ENCODE results near the gene KIAA1217. TPM values are rescaled to one million over a fixed set of nuclear protein-coding genes. Genes with fewer than 3 reads are reported as not detected.

Gene KIAA1217
- total RNA-seq, 4 donors from 2014 or later: 12.7 to 156 (median 34.8) TPM

DNA sequence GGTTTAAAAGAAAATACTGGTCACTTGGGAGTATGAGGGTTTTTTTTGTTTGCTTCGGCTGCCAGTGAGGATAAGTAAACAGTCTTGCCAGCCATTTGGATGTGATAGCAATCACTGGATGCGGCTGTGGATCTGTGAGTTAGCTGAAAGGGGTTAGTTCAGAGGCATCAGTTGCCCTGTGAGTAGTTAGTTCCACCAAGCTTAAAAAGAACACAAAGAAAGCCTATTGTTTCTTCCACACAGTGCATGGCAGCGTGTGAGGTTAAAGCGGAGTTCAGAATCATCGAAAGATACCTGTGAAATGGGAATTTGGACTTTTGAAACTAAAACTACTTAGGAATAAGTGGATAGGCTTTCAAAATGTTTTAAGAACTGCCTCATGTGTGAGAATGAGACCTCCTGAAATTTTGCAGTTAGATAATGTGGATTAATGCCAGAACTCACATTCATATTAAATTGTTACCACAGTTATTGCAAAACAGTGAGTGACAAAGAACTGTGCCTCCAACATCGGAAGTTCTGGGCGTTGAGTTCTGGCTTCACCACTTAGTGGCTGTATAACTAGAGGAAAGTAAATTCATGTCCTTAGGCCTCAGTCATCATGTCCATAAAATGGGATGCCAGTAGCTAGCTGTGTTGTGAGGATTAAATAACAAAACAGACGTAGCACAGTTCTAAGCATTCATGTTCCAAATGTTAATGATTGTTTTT is 31.3 kb downstream of the KIAA1217 start:
- no peak for ATAC-seq (ENCODE audit: low FRiP score)
- DNase-seq (ENCODE audit: low spot score): no peak
- TF ChIP-seq, protein P1, sequence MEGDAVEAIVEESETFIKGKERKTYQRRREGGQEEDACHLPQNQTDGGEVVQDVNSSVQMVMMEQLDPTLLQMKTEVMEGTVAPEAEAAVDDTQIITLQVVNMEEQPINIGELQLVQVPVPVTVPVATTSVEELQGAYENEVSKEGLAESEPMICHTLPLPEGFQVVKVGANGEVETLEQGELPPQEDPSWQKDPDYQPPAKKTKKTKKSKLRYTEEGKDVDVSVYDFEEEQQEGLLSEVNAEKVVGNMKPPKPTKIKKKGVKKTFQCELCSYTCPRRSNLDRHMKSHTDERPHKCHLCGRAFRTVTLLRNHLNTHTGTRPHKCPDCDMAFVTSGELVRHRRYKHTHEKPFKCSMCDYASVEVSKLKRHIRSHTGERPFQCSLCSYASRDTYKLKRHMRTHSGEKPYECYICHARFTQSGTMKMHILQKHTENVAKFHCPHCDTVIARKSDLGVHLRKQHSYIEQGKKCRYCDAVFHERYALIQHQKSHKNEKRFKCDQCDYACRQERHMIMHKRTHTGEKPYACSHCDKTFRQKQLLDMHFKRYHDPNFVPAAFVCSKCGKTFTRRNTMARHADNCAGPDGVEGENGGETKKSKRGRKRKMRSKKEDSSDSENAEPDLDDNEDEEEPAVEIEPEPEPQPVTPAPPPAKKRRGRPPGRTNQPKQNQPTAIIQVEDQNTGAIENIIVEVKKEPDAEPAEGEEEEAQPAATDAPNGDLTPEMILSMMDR (IDR thresholded peaks at IDR 0.05): no peak

DNA sequence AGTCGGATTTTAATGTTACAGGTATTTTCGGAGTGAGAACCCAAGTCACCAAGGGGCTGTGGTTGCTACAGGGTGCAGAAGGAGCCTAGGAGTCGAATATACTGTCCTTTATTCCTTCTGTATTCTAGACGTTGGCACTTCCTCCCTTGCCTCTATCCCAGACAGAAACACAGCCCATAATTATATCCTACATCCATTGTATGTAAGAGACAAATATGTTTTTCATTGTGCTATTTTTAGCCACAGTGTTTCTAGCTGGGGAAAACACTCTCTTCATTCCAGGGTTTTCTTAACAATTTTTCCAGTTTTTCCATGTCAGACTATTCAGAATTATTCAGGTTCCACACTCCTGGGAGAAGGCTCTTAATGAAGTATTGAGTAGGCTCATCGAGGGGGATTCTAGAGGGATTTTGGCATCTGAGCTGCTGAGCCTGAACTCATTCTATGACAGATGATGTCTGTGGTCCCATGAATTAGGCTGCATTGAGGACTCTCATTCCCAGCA is 32.6 kb downstream of the KIAA1217 start:
- ATAC-seq (ENCODE audit: low FRiP score): no peak
- TF ChIP-seq, protein P1 (IDR thresholded peaks at IDR 0.05): no peak

DNA sequence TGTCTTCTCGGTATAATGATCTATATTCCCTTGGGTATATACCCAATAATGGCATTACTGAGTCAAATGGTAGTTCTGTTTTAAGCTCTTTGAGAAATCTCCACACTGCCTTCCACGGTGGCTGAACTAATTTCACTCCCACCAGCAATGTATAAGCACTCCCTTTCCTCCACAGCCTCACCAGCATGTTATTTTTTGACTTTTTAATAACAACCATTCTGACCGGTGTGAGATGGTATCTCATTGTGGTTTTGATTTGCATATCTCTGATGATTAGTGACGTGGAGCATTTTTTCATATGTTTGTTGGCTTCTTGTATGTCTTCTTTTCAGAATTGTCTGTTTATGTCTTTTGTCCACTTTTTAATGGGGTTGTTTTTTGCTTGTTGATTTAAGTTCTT is 33.6 kb downstream of the KIAA1217 start:
- no peak for DNase-seq (ENCODE audit: low spot score)
- TF ChIP-seq, protein P1 (IDR thresholded peaks at IDR 0.05): no peak
- ATAC-seq (ENCODE audit: low FRiP score): no peak

More for the DNA sequence above, 32.6 kb downstream of the KIAA1217 start:
- DNase-seq (ENCODE audit: low spot score): no peak

DNA sequence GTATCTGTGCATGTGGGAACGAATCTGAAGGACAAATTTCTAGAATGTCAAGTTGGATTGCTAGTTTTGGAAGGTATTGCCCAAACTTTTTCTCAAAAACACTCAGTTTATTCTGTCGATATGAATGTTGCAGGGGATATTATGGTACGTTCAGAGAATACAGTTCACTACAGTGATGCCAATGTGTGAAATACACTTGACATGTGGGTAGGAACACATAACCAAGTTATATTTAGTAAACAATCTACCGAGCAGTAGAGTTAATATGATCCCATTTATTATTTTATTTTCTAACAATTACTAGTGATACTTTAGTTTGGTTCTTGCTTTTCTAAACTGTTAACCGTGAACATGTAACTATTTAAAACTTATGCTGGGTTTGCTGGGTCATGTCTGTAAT is 37.4 kb downstream of the KIAA1217 start:
- no peak for DNase-seq (ENCODE audit: low spot score)
- no peak for ATAC-seq (ENCODE audit: low FRiP score)
- TF ChIP-seq, protein P1 (IDR thresholded peaks at IDR 0.05): no peak

DNA sequence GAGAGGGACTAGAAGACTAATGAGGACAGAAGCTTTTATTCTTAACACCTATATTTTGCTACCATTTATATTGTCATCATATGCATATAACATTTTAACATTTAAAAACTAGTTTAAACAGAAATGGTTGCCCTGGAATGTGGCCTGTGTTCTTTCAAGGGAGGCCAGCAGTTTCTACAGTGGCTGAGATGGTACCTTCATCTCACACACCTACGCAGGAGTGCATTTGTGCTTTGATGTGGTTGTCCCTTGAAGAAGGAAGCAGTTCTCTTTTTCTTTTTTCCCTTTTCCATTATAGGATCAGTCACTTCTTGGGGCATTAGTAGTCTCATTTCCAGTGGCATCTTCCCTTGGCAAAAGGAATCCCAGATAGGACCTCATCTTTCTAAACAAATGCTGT is 38.9 kb downstream of the KIAA1217 start:
- ATAC-seq (ENCODE audit: low FRiP score): no peak
- DNase-seq (ENCODE audit: low spot score): no peak
- TF ChIP-seq, protein P1 (IDR thresholded peaks at IDR 0.05): no peak

DNA sequence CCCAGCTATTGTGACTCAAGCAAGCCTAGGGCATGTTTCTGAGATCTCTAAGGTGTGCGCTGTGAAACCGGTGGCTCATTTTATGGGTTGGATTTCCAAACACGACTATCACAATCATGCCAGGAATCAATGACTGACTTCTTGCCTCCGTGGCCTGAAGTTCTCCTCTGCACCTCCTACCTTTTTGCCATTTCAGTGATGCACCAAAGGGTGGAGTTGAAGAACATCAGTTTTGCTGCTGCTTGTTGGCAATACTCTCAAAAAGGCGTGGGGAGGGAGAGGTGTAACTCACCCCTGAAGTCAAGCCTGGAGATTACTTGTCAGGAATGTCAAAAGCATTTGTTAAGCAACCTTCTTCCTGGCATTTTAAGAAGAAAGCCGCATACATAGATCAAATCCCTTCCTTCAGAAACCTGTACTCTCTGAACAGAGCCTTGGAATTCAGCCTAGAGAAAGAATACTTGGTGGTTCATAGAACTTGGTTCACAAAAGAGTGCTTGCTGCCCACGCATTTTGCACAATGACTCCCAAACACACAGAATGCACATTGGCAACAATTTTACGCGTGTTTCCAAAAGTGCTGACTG is 41.0 kb downstream of the KIAA1217 start:
- ATAC-seq (ENCODE audit: low FRiP score) (peak; percentile 94), DNase-seq (ENCODE audit: low spot score) (no peak)
- TF ChIP-seq, protein P1 (IDR thresholded peaks at IDR 0.05): no peak

DNA sequence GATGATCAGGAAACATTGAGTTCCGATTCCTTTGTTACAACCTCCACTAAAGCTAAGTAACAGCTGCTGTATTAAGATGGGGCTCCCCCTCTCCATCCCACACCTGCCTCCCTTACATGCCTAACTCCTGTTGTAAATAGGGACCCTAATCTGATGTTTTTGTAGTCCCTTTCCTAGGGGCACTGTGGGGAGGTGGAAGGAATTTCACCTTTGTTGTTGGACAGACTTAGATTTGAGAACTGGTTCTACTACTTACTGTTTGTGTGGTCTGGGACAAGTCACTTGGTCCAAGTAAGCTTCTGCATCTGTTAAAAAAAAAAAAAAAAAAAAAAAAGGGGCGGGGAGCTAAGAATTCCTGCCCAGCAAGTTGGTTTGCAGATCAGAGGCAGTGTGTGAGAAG is 42.6 kb downstream of the KIAA1217 start:
- ATAC-seq (ENCODE audit: low FRiP score): no peak
- DNase-seq (ENCODE audit: low spot score): no peak
- TF ChIP-seq, protein P1 (IDR thresholded peaks at IDR 0.05): no peak
